ENCODE measurements around the gene GDPGP1.

DNA sequence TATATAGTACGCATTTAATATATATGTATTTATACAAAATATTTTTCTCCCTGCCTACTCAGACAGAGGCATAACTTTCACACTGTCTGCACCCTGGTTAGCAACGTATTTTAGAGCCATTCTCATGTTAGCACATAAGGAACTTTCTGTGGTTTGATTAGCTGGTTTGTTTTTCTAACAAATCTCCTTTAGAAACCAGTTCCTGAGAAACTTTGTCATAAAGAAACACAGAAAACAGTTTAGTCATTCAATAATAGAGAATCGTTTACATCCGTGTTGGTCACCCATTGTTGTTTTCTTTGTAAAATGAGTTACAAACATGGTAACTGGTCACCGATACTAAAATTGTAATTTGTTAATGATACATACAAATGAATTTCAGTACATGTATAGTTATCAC, 25.5 kb downstream of the GDPGP1 start:
- TF ChIP-seq, protein P1, sequence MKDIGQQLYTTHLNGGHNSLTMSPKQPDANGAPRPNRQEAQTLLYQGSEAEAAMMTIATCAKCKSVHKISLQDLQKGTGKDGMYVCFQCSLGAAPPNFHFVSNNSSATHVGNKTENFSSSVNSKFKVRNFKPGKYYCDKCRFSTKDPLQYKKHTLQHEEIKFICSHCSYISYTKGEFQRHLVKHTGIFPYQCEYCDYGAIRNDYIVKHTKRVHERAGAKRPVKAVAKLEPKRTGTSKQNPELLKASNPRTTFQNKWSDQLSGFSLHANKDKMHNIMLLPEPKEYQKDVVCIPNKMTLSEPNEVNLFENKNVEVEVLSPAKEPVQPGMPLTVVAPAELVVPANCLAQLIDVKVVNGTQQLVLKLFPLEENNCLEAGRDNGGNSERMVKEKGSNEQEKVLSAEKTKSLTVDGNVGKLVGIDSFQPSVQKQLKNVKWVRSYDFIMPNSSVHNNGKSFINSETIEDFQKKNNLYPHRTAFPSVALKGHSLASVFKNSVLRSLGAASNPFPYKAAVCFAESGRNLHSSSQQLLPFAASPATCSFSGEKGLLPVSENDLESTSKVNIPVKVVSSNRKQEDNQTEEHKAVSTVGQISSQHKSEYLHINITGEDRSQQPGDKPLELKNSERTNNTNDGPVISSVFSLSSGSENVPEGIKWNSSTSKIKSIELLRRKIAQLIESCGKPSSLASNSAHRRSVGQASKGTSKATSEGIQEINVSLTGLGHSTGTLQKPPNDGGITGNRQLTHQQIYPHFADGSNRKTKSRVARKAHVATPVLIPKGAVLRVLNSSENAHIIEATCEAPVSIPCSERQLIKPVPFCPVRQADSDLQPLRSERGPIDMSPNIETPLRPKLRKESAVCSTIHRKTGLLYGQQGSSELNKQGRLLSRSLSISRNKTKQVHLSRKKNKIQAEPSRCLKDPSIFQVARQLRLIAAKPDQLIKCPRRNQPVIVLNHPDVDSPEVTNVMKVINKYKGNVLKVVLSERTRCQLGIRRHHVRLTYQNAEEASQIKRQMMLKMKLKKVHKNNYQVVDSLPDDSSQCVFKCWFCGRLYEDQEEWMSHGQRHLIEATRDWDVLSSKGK (CRISPR knock-in tag; IDR thresholded peaks at IDR 0.05), result no peak
- TF ChIP-seq SIX5 (IDR thresholded peaks at IDR 0.05; ENCODE audit: borderline replicate concordance in 1 of 2, insufficient read depth in 1 of 2, low read depth in 1 of 2, low read length in 2 of 2) (no peak), SIN3A (IDR thresholded peaks at IDR 0.05; ENCODE audit: borderline replicate concordance in 2 of 2, control insufficient read depth in 1 of 2, low read depth in 2 of 2, low read length in 2 of 2) (no peak), ZKSCAN8 (CRISPR knock-in tag; IDR thresholded peaks at IDR 0.05) (no peak), ZNF76 (CRISPR knock-in tag; IDR thresholded peaks at IDR 0.05; ENCODE audit: borderline replicate concordance) (no peak)

All from K562 (cell line).